Measurements from ENCODE around the gene CHRD. TPM values are rescaled to one million over a fixed set of nuclear protein-coding genes. Genes with fewer than 3 reads are reported as not detected.
A peak's percentile ranks its signal among the peaks of the same experiment; 100 is the strongest.

Gene CHRD
- total RNA-seq, 2 experiments from 2014 or later = 0.22 TPM; not detected in 1

GRCh38 chr3:184345317-184346144, 34.3 kb upstream of the CHRD start:
- ATAC-seq (ENCODE audit: poor library complexity) (no peak), DNase-seq (peak in 1 of 14 experiments; percentile 28)
- Mint-ChIP-seq H3K27me3 (no peaks in the 10 kb centered on the region), H3K36me3 (ENCODE audit: low read depth) (peaks cover 21% of the 10 kb centered on the region), H3K4me3 (no peak overlapping the region), H3K4me1 (ENCODE audit: low read depth) (no peaks in the 10 kb centered on the region), H3K27ac (no peak overlapping the region), H3K9me3 (no peaks in the 10 kb centered on the region)
- Histone ChIP-seq H3K4me1 (ENCODE audit: insufficient read depth, low read length) (no peaks in the 10 kb centered on the region), H3K36me3 (ENCODE audit: insufficient read depth, low read length) (peaks cover 10% of the 10 kb centered on the region), H3K27ac (ENCODE audit: low read depth in 1 of 2, low read length in 2 of 2) (no peak overlapping the region), H3K27me3 (ENCODE audit: control insufficient read depth in 1 of 2, insufficient read depth in 2 of 2, low read length in 2 of 2) (no peaks in the 10 kb centered on the region), H3K4me3 (ENCODE audit: low read length) (no peak overlapping the region), H3K9me3 (ENCODE audit: control insufficient read depth in 1 of 2, insufficient read depth in 1 of 2, low read length in 2 of 2) (no peaks in the 10 kb centered on the region)
- POLR2A ChIA-PET = no interaction called here
- TF ChIP-seq CTCF (IDR thresholded peaks at IDR 0.05) = no peak
- CTCF ChIA-PET = no interaction called here
- intact Hi-C loops (cut with DNase I, micrococcal nuclease) = no loop called here

DNA sequence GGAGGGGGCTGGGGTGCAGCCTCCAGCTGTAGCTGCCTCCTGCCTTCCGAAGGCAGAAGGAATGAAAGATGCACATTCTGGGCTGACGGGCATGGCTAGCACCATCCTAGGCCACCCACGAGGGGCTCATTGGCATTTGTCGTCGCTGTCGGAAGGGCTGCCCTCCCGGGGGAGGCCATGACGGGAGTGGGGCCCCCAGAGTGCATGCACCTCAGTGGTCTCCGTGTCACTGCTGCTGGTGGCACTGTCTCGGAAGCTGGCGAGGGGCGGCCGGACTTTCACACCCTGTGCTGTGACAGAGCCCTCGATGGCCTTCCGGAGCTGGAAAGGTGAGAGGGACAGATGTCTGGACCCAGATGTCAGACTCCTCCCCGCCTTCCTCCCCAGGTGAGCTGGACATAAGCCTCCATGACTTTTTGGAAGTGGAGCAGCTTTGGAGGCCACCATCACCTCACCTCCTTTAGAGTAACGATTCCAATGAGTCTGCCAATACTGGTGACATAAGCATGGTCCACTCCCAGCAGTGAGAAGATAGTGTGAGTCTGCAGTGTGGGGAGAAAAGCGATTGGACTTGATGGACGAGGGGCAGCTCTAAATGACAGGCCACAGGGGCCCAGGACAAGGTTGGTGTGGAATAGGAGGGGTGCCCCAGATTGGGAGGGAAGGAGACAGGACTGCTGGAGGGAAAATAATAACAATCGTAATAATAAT, 33.2 kb upstream of the CHRD start:
- H3K36me3 Mint-ChIP-seq (ENCODE audit: low read depth) = peaks cover 15% of the 10 kb centered on the region
- CTCF ChIA-PET = no interaction called here
- H3K27ac Mint-ChIP-seq = no peak overlapping the region
- H3K27ac ChIP-seq (ENCODE audit: low read depth in 1 of 2, low read length in 2 of 2) = no peak overlapping the region
- no peaks in the 10 kb centered on the region for H3K9me3 ChIP-seq (ENCODE audit: control insufficient read depth in 1 of 2, insufficient read depth in 1 of 2, low read length in 2 of 2)
- intact Hi-C loops (cut with DNase I, micrococcal nuclease) = no loop called here
- H3K4me3 ChIP-seq (ENCODE audit: low read length) = no peak overlapping the region
- DNase-seq (no peak), ATAC-seq (ENCODE audit: poor library complexity) (no peak)
- H3K27me3 ChIP-seq (ENCODE audit: control insufficient read depth in 1 of 2, insufficient read depth in 2 of 2, low read length in 2 of 2) = no peaks in the 10 kb centered on the region
- H3K4me3 Mint-ChIP-seq = no peak overlapping the region
- no peaks in the 10 kb centered on the region for H3K27me3 Mint-ChIP-seq
- H3K9me3 Mint-ChIP-seq = no peaks in the 10 kb centered on the region
- peaks cover 10% of the 10 kb centered on the region for H3K36me3 ChIP-seq (ENCODE audit: insufficient read depth, low read length)
- POLR2A ChIA-PET = interaction anchor here (0.8 kb wide), 1 partner anchor 9 kb away, joined by 3 read pairs; the partner anchor contains the start of gene FAM131A
- TF ChIP-seq CTCF (IDR thresholded peaks at IDR 0.05) = no peak
- no peaks in the 10 kb centered on the region for H3K4me1 ChIP-seq (ENCODE audit: insufficient read depth, low read length)
- no peaks in the 10 kb centered on the region for H3K4me1 Mint-ChIP-seq (ENCODE audit: low read depth)

DNA sequence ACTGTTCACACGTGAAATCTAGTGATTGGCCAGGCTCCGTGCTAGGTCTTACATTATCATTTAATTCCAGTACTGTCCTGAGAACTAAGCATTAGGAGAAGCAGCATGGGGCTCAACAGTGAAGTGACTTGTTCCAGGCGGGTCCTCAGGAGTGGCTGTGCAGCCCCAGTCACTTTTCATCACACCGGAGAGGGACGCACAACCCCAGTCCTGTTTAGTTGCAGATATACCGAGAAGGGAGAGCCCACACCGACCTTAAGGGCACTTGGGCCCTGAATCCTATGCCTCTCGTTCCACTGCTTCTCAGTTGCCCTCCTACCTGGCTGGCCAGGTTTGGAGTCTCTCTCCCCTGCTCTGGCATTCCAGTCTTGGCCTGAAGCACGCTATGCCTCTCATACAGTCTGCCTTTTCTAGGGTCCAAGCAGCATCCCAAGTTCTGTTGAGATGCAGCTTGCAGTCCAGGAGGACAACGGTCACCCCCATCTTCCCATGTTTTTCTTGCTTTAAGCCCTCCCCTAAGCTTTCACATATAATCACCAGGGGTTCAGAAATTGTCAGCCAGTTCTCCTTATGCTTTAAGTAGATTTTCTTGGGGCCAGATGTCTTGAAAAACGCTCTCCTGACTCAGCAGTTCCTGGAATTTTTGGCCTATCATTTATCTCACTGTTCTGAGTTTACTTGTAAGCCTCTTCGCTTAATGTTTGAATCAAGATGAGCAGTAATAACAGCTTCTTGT, 32.4 kb upstream of the CHRD start:
- H3K27me3 Mint-ChIP-seq = no peaks in the 10 kb centered on the region
- no peak overlapping the region for H3K27ac ChIP-seq (ENCODE audit: low read depth in 1 of 2, low read length in 2 of 2)
- no peaks in the 10 kb centered on the region for H3K27me3 ChIP-seq (ENCODE audit: control insufficient read depth in 1 of 2, insufficient read depth in 2 of 2, low read length in 2 of 2)
- H3K4me3 Mint-ChIP-seq = no peak overlapping the region
- peaks cover 14% of the 10 kb centered on the region for H3K36me3 Mint-ChIP-seq (ENCODE audit: low read depth)
- CTCF ChIA-PET = interaction anchor here (1.2 kb wide), 1 partner anchor 120 kb away, joined by 3 read pairs; no protein-coding TSS in a partner anchor
- H3K9me3 Mint-ChIP-seq = no peaks in the 10 kb centered on the region
- no peak for ATAC-seq (ENCODE audit: poor library complexity)
- TF ChIP-seq CTCF (IDR thresholded peaks at IDR 0.05) = no peak
- peak in 1 of 14 experiments; percentile 5 for DNase-seq
- no peak overlapping the region for H3K4me3 ChIP-seq (ENCODE audit: low read length)
- H3K9me3 ChIP-seq (ENCODE audit: control insufficient read depth in 1 of 2, insufficient read depth in 1 of 2, low read length in 2 of 2) = no peaks in the 10 kb centered on the region
- H3K4me1 Mint-ChIP-seq (ENCODE audit: low read depth) = no peaks in the 10 kb centered on the region
- no peak overlapping the region for H3K27ac Mint-ChIP-seq
- POLR2A ChIA-PET = interaction anchor here (0.8 to 0.9 kb wide), 2 partner anchors 10 to 16 kb away, joined by 3 read pairs; partner anchors contain the start of gene FAM131A
- H3K4me1 ChIP-seq (ENCODE audit: insufficient read depth, low read length) = no peaks in the 10 kb centered on the region
- H3K36me3 ChIP-seq (ENCODE audit: insufficient read depth, low read length) = peaks cover 6% of the 10 kb centered on the region
- intact Hi-C loops (cut with DNase I, micrococcal nuclease) = no loop called here
